ENCODE data around the gene COL15A1. TPM values are rescaled to one million over a fixed set of nuclear protein-coding genes. Genes with fewer than 3 reads are reported as not detected.

The COL15A1 gene
- total RNA-seq, 1 donor from 2014 or later: 11.8 TPM

GRCh38 chr9:98986866-98987651, 43.4 kb downstream of the COL15A1 start:
- TF ChIP-seq CTCF (IDR thresholded peaks at IDR 0.05; ENCODE audit: insufficient read depth, low read length, poor library complexity, severe bottlenecking): no peak
- Histone ChIP-seq H3K27me3 (ENCODE audit: control insufficient read depth, insufficient read depth, low read length) (no peaks in the 10 kb centered on the region), H3K4me3 (ENCODE audit: low read depth, low read length) (no peak overlapping the region), H3K36me3 (ENCODE audit: control insufficient read depth, insufficient read depth, low read length) (no peaks in the 10 kb centered on the region)
- no peak for DNase-seq (ENCODE audit: low read depth)

DNA sequence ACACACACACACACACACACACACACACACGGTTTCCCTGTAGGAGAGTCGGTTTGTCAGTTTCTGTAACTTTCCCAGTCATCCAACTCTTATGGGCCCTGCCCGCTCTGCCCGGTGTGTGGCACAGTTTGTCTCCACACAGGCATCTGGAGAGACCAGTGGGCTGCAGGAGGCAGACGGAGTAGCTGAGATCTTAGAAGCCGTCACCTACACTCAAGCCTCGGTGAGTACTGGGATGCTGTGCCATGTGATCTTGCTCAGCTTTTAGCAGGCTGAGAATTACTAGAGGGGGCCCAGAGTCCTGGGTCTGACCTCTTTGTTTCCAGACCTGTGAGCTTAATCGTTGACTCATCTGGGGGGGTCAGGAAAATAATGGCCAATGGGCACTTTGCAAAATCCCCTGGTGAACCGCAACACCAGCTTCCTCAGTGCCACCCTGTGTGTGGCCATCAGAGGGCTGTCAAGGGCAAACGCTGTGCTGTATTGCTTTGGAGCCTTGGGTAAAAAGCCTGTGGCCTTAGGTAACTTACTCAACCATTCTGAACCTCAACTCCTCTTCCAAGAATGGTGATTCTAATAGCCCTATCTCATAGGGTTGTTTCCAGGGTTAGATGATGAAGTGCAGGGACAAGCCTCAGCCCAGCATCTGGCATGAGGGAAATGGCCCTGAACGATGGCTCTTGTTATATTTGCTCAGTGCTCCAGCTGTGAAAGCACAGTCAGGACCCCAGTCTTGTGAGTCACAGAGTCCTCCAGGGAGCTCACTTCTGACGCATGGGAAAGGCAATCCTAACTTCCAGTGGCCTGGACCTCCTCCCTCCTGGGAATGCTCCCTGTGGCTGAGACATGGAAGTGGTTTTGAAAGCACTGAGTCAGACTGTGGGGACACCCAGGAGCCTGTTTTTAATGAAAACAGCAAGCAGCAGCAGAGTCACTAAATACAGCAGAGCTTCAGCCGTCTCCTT, 45.6 kb downstream of the COL15A1 start:
- peak; percentile 99 for DNase-seq (ENCODE audit: low read depth)
- TF ChIP-seq CTCF (IDR thresholded peaks at IDR 0.05; ENCODE audit: insufficient read depth, low read length, poor library complexity, severe bottlenecking): peak; percentile 44
- no peaks in the 10 kb centered on the region for H3K27me3 ChIP-seq (ENCODE audit: control insufficient read depth, insufficient read depth, low read length)
- H3K36me3 ChIP-seq (ENCODE audit: control insufficient read depth, insufficient read depth, low read length): no peaks in the 10 kb centered on the region
- H3K4me3 ChIP-seq (ENCODE audit: low read depth, low read length): no peak overlapping the region

GRCh38 chr9:98990181-98990870, 46.6 kb downstream of the COL15A1 start:
- DNase-seq (ENCODE audit: low read depth): no peak
- H3K4me3 ChIP-seq (ENCODE audit: low read depth, low read length): no peak overlapping the region
- no peaks in the 10 kb centered on the region for H3K36me3 ChIP-seq (ENCODE audit: control insufficient read depth, insufficient read depth, low read length)
- no peak for TF ChIP-seq CTCF (IDR thresholded peaks at IDR 0.05; ENCODE audit: insufficient read depth, low read length, poor library complexity, severe bottlenecking)
- H3K27me3 ChIP-seq (ENCODE audit: control insufficient read depth, insufficient read depth, low read length): no peaks in the 10 kb centered on the region

DNA sequence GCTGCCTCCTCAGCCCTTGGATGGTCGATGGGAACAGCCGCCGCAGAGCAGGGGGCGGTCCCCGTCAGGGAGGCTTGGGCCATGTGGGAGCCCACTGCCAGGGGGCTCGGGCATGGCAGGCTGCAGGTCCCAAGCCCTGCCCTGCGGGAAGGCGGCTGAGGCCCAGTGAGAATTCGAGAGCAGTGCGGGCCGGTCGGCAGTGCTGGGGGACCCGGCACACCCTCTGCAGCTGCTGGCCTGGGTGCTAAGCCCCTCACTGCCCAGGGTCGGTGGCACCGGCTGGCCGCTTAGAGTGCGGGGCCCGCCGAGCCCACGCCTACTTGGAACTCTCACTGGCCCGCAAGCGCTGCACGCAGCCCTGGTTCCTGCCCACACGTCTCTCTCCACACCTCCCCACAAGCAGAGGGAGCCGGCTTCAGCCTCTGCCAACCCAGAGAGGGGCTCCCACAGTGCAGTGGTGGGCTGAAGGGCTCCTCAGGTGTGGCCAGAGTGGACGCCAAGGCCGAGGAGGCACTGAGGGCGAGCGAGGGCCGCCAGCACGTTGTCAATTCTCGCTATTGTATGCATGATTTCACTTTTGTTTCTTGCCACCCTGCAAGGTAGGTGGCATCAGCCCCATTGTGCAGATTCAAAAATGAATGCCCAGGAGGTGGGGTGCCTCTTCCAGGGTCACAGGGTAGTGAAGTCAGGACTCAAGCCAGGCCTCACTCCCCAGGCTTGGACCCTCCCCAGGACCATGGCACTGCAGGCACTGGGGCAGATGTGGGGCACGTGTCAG, 48.6 kb downstream of the COL15A1 start:
- no peaks in the 10 kb centered on the region for H3K27me3 ChIP-seq (ENCODE audit: control insufficient read depth, insufficient read depth, low read length)
- H3K4me3 ChIP-seq (ENCODE audit: low read depth, low read length): no peak overlapping the region
- H3K36me3 ChIP-seq (ENCODE audit: control insufficient read depth, insufficient read depth, low read length): no peaks in the 10 kb centered on the region
- no peak for DNase-seq (ENCODE audit: low read depth)
- TF ChIP-seq CTCF (IDR thresholded peaks at IDR 0.05; ENCODE audit: insufficient read depth, low read length, poor library complexity, severe bottlenecking): no peak

DNA sequence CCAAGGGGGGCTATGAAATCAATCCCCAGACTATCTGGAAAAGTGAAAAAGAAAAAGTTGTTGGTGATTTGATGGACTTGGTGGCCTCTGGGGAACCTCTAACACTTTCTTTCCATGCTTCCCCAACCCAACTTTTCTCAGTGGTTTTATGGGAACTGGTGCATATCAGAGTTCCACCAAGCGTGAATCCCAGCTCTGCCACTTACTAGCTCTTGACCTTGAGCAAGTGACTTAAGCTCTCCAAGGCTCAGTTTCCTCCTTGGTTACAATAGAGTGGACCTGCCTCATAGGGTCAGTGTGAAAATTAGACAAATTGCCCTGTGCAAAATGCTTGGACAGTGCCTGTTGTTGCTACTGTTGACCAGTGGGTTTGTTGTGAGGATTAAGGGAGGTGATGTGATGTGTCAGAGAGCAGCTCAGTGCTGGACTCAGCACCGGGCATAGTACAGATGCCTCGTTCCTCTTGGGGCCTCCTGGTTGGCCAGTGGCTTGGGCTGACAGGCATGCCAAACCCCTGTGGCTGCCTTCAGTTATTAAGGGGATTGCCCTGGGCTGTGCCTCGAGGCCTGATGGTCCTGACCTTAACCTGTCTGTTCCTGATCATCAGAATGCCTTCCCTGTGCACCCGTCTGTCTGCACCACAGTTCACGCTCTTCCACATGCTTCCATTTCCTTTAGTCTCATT, 49.3 kb downstream of the COL15A1 start:
- Histone ChIP-seq H3K36me3 (ENCODE audit: control insufficient read depth, insufficient read depth, low read length) (no peaks in the 10 kb centered on the region), H3K4me3 (ENCODE audit: low read depth, low read length) (no peak overlapping the region), H3K27me3 (ENCODE audit: control insufficient read depth, insufficient read depth, low read length) (no peaks in the 10 kb centered on the region)
- no peak for DNase-seq (ENCODE audit: low read depth)
- no peak for TF ChIP-seq CTCF (IDR thresholded peaks at IDR 0.05; ENCODE audit: insufficient read depth, low read length, poor library complexity, severe bottlenecking)
